PC-9 (cell line): ENCODE data around the gene GPR141.

ENCODE experiments used
- CTCF ChIP-seq: fragments of 200-600 bp; sonication (generic); conservative IDR thresholded peaks from 2 replicates; pipeline ENCODE4 v1.6.1; 2017; ENCODE audit warnings: mixed run types, antibody characterized with exemption, mild to moderate bottlenecking, moderate library complexity
- EZH2 ChIP-seq: fragments of 200-600 bp; sonication (generic); IDR thresholded peaks from 2 replicates; pipeline ENCODE4 v1.8.0; 2017; ENCODE audit warnings: antibody characterized with exemption, low read depth

GRCh38 chr7:37671876-37672275 lies 11.7 kb upstream of the GPR141 start:
- TF ChIP-seq CTCF (no peak), EZH2 (no peak)
